Epithelial cell of proximal tubule (primary cell): Measurements from ENCODE around the gene WDR5. TPM values are rescaled to one million over a fixed set of nuclear protein-coding genes. Genes with fewer than 3 reads are reported as not detected.

Experiments used
- DNase-seq: peaks from one replicate; pipeline ENCODE4 v3.0.0-alpha.2; 2011; ENCODE audit warnings: low read depth
- H3K4me3 ChIP-seq: 2 replicates; pipeline ENCODE4 v1.5.1; 2011; ENCODE audit warnings: low read depth, mild to moderate bottlenecking, low read length
- total RNA-seq: library from RNA; depleted of rRNA; stranded (reverse); fragments of >200 nt; gene quantifications from 2 replicates; pipeline ENCODE4 v1.2.3, GENCODE V29; 2015
- TF ChIP-seq, protein P1 (sequence below): conservative IDR thresholded peaks from 2 replicates; pipeline ENCODE4 v1.5.1; 2012; ENCODE audit warnings: low read depth, mild to moderate bottlenecking, low read length

WDR5 gene
- total RNA-seq, 1 donor from 2014 or later, result 29.1 TPM

DNA sequence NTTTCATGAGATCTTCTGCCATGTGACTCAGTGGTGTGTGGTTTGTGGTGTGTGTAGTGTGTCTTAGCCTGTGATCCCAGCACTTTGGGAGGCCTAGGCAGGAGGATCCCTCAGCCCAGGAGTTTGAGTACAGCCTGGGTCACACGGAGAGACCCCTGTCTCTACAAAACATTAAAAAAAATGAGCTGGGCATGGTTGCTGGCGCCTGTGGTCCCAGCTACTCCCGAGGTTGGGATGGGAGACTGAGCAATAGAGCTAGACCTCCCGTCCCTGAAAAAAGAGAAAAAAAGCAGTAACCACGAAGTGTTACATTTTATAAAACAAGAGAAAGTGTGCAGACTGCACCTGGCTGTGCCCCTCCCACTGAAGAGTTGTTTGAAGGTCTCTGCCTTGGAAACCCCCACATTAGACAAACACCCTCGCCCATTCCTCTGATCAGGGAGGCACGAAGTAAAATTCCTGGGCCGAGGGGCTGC, 49.7 kb downstream of the WDR5 start:
- DNase-seq, result no peak
- TF ChIP-seq, protein P1, sequence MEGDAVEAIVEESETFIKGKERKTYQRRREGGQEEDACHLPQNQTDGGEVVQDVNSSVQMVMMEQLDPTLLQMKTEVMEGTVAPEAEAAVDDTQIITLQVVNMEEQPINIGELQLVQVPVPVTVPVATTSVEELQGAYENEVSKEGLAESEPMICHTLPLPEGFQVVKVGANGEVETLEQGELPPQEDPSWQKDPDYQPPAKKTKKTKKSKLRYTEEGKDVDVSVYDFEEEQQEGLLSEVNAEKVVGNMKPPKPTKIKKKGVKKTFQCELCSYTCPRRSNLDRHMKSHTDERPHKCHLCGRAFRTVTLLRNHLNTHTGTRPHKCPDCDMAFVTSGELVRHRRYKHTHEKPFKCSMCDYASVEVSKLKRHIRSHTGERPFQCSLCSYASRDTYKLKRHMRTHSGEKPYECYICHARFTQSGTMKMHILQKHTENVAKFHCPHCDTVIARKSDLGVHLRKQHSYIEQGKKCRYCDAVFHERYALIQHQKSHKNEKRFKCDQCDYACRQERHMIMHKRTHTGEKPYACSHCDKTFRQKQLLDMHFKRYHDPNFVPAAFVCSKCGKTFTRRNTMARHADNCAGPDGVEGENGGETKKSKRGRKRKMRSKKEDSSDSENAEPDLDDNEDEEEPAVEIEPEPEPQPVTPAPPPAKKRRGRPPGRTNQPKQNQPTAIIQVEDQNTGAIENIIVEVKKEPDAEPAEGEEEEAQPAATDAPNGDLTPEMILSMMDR, result no peak
- no peak overlapping the region for H3K4me3 ChIP-seq

DNA sequence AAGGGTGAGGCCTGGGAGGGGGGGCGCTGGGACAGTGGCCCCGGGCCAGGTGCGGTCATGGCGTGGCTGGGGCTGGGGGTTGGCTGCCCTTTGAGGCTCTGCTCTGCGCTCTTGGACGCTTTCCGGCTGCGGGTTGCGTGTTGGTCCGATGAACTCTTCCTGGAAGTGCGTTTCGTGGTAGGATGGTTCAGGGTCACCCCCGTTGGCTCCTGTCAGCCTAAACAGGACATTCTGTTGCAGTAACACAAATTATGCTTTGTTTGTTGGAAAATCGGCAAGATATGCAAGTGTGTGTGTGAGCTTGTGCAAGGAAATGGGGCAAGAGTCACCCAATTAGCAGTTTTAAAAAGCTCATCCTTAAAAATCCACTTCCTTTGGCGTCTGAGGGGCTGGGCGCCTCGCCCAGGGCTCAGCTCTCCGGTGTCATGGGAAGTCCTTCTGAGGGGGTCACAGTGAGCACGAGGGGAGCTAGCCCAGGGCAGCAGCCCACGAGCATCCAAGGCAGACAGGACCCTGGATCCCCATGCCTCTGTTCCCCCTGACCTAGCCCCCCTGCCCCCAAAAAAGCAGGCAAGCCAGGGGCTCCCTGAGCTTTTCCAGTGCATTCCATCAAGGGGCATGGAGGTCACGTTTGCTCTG, 50.7 kb downstream of the WDR5 start:
- no peak overlapping the region for H3K4me3 ChIP-seq
- DNase-seq, result no peak
- TF ChIP-seq, protein P1, result no peak

DNA sequence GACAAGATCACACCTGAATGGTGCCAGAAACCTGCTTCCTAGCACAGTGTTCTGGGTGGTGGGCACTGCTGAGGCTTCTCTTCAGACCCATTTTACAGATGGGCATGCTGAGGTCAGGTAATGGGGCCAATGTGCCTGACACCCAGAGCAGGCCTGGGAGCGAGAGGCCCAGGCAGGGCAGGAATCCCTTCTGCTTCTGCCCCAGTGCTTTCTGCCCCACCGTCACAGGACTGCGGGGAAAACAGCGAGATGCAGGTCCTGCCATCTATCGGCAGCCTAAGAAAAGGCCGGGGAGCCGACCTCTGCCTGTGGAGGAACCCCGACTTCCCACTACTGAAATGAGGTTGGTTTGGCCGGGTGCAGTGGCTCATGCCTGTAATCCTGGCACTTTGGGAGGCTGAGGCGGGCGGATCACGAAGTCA, 51.2 kb downstream of the WDR5 start:
- no peak overlapping the region for H3K4me3 ChIP-seq
- DNase-seq, result no peak
- TF ChIP-seq, protein P1, result no peak

DNA sequence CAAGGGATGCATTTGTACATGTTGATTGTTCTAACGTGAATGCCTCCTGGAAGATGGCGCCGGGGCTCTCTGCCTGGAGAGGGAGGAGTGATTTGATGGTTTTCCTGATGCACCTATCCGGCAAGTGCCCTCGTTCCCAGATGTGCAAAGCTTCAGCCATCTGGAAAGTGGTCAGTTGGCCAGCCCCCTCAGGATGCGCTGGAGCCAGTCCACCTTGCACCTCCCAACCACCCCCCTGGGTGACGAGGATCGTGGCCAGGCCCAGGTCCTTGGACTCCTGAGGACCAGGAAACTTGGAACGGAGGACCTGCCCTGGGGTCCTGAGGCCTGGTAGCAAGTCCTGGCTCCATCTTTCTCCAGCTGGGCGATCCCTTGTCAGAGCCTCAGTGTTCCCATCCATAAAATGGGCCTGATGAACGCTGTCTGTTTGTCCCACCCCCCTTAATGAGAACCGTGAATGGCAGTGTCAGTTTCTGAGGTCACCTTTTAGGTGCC, 52.1 kb downstream of the WDR5 start:
- TF ChIP-seq, protein P1, result no peak
- no peak for DNase-seq
- H3K4me3 ChIP-seq, result no peak overlapping the region

DNA sequence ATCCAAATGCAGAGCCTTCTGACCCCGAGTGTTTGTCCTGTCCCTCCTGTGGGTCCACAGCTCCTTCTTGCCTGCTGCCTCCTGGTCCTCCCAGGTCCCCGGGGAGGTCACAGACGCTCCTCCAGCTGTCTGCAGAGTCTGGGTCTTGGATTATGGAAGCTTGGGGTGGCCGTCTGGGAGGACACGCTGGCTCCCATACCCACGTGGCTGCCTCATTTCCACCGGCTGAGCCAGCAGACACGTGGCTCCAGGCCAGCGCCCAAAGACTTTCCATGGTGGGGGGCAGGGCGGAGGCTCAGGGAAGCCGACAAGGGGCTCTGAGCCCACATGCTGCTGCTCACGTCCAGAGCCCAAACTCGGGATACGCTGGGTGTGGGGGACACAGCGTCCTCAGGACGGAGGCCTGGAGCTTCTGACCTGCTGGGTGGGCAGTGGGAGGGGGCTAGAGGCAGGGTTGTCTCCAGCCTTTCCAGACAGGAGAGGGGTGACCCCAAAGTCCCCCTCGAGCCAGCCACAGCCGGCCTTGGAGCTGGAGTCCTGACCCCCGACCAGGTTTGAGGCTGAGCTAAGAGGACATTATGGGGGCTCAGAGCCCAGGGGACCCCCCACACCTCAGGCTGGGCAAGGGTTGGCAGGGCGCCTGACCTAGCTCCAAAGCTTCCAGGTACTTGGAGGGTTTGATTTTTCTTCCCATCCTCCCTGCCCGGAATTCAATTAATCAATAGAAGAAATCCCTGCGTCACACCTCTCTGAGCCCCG, 52.7 kb downstream of the WDR5 start:
- DNase-seq, result no peak
- TF ChIP-seq, protein P1, result no peak
- no peak overlapping the region for H3K4me3 ChIP-seq

DNA sequence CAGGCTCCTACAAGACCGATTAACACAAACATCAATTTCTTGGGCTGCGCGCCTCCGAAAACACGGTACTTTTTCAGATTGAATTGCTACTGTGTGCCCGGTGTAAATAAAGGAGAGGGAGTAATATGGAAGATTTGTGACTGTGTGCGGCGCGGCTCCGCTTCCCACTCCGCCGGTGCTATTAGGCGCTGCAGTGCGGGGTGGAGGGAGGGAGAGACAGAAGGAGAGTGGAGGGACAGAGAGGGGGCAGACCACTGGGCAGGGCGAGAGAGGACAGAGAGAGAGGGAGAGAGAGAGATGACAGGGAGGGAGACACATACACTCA, 53.2 kb downstream of the WDR5 start:
- no peak for DNase-seq
- TF ChIP-seq, protein P1, result no peak
- H3K4me3 ChIP-seq, result no peak overlapping the region
